Hepatocyte (in vitro differentiated cells): ENCODE data around the gene GPR75.

Experiments
- CTCF ChIP-seq: fragments of 200-600 bp; sonication (generic); IDR thresholded peaks from 2 replicates; pipeline ENCODE4 v1.5.1; 2016; ENCODE audit warnings: antibody characterized with exemption, mild to moderate bottlenecking; ENCODE audit not compliant: poor library complexity
- EZH2 ChIP-seq: fragments of 200-600 bp; sonication (generic); IDR thresholded peaks from 2 replicates; pipeline ENCODE4 v1.6.1; 2016; ENCODE audit warnings: antibody characterized with exemption, mild to moderate bottlenecking, borderline replicate concordance
- EZH2phosphoT487 ChIP-seq: fragments of 200-600 bp; sonication (generic); IDR thresholded peaks from one replicate; pipeline ENCODE4 v1.6.1; 2018; ENCODE audit warnings: antibody characterized with exemption, mild to moderate bottlenecking, low read depth, moderate library complexity; ENCODE audit not compliant: unreplicated experiment, severe bottlenecking

- TF ChIP-seq CTCF (no peak), EZH2 (no peak), EZH2phosphoT487 (no peak)
These were observed 39.7 kb downstream of the GPR75 start for GRCh38 chr2:53820048-53820447.
